Germinal center (tissue), 1 donor: Measurements from ENCODE around the gene LTBP1.
"Not testable (repeated sequence)": the region's sequence is repeated elsewhere in the genome, so short reads cannot be mapped to it uniquely, and the experiment has no call there.

ENCODE experiments used
- DNase-seq: peaks from one replicate; pipeline ENCODE4 v3.0.0; 2012; ENCODE audit warnings: mixed read lengths, low spot score

Gene LTBP1

GRCh38 chr2:33145459-33145858, 198.7 kb downstream of the LTBP1 start:
- no peak for DNase-seq

GRCh38 chr2:33146102-33146501, 199.3 kb downstream of the LTBP1 start:
- no peak for DNase-seq

- no peak for DNase-seq
Measured at GRCh38 chr2:33153008-33153407, 206.3 kb downstream of the LTBP1 start.

- DNase-seq, result no peak
Measured at GRCh38 chr2:33158482-33159003, 211.8 kb downstream of the LTBP1 start.

GRCh38 chr2:33160191-33160590, 213.4 kb downstream of the LTBP1 start:
- no peak for DNase-seq

GRCh38 chr2:33166287-33166881, 219.6 kb downstream of the LTBP1 start:
- DNase-seq, result no peak

GRCh38 chr2:33167622-33168245, 221.0 kb downstream of the LTBP1 start:
- no peak for DNase-seq

- DNase-seq, result no peak
Measured at GRCh38 chr2:33168425-33168824, 221.7 kb downstream of the LTBP1 start.

- DNase-seq, result no peak
Measured at GRCh38 chr2:33168922-33169321, 222.2 kb downstream of the LTBP1 start.

- not testable (repeated sequence) for DNase-seq
Measured at GRCh38 chr2:33170251-33170650, 223.5 kb downstream of the LTBP1 start.

GRCh38 chr2:33177627-33178026, 230.9 kb downstream of the LTBP1 start:
- no peak for DNase-seq

GRCh38 chr2:33178209-33178608, 231.5 kb downstream of the LTBP1 start:
- DNase-seq, result no peak

- no peak for DNase-seq
Measured at GRCh38 chr2:33180915-33181314, 234.2 kb downstream of the LTBP1 start.

GRCh38 chr2:33181466-33181865, 234.7 kb downstream of the LTBP1 start:
- DNase-seq, result no peak

- DNase-seq, result no peak
Measured at GRCh38 chr2:33184041-33184440, 237.3 kb downstream of the LTBP1 start.

- DNase-seq, result no peak
Measured at GRCh38 chr2:33186937-33187336, 240.2 kb downstream of the LTBP1 start.

- DNase-seq, result no peak
Measured at GRCh38 chr2:33188799-33189198, 242.0 kb downstream of the LTBP1 start.

GRCh38 chr2:33190393-33190937, 243.7 kb downstream of the LTBP1 start:
- no peak for DNase-seq

- DNase-seq, result no peak
Measured at GRCh38 chr2:33195891-33196290, 249.1 kb downstream of the LTBP1 start.

- DNase-seq, result no peak
Measured at GRCh38 chr2:33196700-33197099, 249.9 kb downstream of the LTBP1 start.

- no peak for DNase-seq
Measured at GRCh38 chr2:33197198-33197938, 250.6 kb downstream of the LTBP1 start.

GRCh38 chr2:33202641-33203522, 256.1 kb downstream of the LTBP1 start:
- no peak for DNase-seq
